Activated CD8-positive, alpha-beta memory T cell treated with anti-CD3 and anti-CD28 coated beads, Interleukin-2, amount 50 U/mL, for 1 hour (primary cell): ENCODE data around the gene CNNM2.
"Not testable (repeated sequence)": the region's sequence is repeated elsewhere in the genome, so short reads cannot be mapped to it uniquely, and the experiment has no call there.

Experiments used
- DNase-seq: peaks from one replicate; pipeline ENCODE4 v3.0.0-alpha.2; 2020; ENCODE audit errors: extremely low read depth

CNNM2 gene

GRCh38 chr10:102967123-102967522 is 49.0 kb downstream of the CNNM2 start:
- no peak for DNase-seq

- DNase-seq, result no peak
Measured at GRCh38 chr10:102970562-102971340, 52.7 kb downstream of the CNNM2 start.

- no peak for DNase-seq
Measured at GRCh38 chr10:102975483-102976379, 57.6 kb downstream of the CNNM2 start.

- DNase-seq, result not testable (repeated sequence)
Measured at GRCh38 chr10:102976380-102976726, 58.3 kb downstream of the CNNM2 start.

- no peak for DNase-seq
Measured at GRCh38 chr10:102982296-102982695, 64.2 kb downstream of the CNNM2 start.

- no peak for DNase-seq
Measured at GRCh38 chr10:102984086-102984485, 66.0 kb downstream of the CNNM2 start.

GRCh38 chr10:102985811-102986210 is 67.7 kb downstream of the CNNM2 start:
- DNase-seq, result no peak

- no peak for DNase-seq
Measured at GRCh38 chr10:102988404-102989314, 70.6 kb downstream of the CNNM2 start.

- no peak for DNase-seq
Measured at GRCh38 chr10:102994531-102995295, 76.6 kb downstream of the CNNM2 start.

GRCh38 chr10:102996876-102997275 is 78.8 kb downstream of the CNNM2 start:
- DNase-seq, result no peak

GRCh38 chr10:102997998-102998397 is 79.9 kb downstream of the CNNM2 start:
- DNase-seq, result no peak

GRCh38 chr10:102998399-102998907 is 80.4 kb downstream of the CNNM2 start:
- DNase-seq, result no peak

- not testable (repeated sequence) for DNase-seq
Measured at GRCh38 chr10:103000050-103000449, 82.0 kb downstream of the CNNM2 start.

GRCh38 chr10:103007017-103007416 is 88.9 kb downstream of the CNNM2 start:
- DNase-seq, result no peak

- DNase-seq, result no peak
Measured at GRCh38 chr10:103013416-103013815, 95.3 kb downstream of the CNNM2 start.

- no peak for DNase-seq
Measured at GRCh38 chr10:103019425-103019824, 101.3 kb downstream of the CNNM2 start.

- no peak for DNase-seq
Measured at GRCh38 chr10:103021150-103021899, 103.2 kb downstream of the CNNM2 start.

- DNase-seq, result no peak
Measured at GRCh38 chr10:103021900-103022293, 103.8 kb downstream of the CNNM2 start.

GRCh38 chr10:103025696-103026095 is 107.6 kb downstream of the CNNM2 start:
- no peak for DNase-seq

GRCh38 chr10:103038570-103038969 is 120.5 kb downstream of the CNNM2 start:
- no peak for DNase-seq
